ENCODE results near the gene RND1. TPM values are rescaled to one million over a fixed set of nuclear protein-coding genes. Genes with fewer than 3 reads are reported as not detected.

RND1 gene
- polyA plus RNA-seq, 1 donor (not counting 4 experiments of a cell fraction or from before 2014, with no cell fraction given) = 0.16 TPM

GRCh38 chr12:48816143-48816854, 49.4 kb downstream of the RND1 start:
- Histone ChIP-seq H3K9ac (ENCODE audit: control insufficient read depth, extremely low read depth, insufficient read depth, low read length) (peak overlapping the region; percentile 31), H3K27me3 (ENCODE audit: control insufficient read depth, extremely low read depth, insufficient read depth, low read length) (no peaks in the 10 kb centered on the region), H3K9me1 (ENCODE audit: control insufficient read depth, extremely low read depth, insufficient read depth, low read length) (no peaks in the 10 kb centered on the region), H3K27ac (ENCODE audit: control insufficient read depth, insufficient read depth, low read length) (no peak overlapping the region), H3K4me3 (ENCODE audit: control insufficient read depth in 2 of 3, extremely low read depth in 1 of 3, insufficient read depth in 2 of 3, low read depth in 1 of 3, low read length in 3 of 3) (peak overlapping the region; percentile 76 to 92 (median 91)), H3K4me2 (ENCODE audit: control insufficient read depth, extremely low read depth, insufficient read depth, low read depth, low read length) (peak overlapping the region; percentile 92), H4K20me1 (ENCODE audit: control insufficient read depth, extremely low read depth, insufficient read depth, low read length) (no peaks in the 10 kb centered on the region), H2AFZ (ENCODE audit: control insufficient read depth, low read length) (no peak overlapping the region), H3K79me2 (ENCODE audit: control insufficient read depth, insufficient read depth, low read length) (no peaks in the 10 kb centered on the region), H3K36me3 (ENCODE audit: control insufficient read depth in 2 of 2, extremely low read depth in 1 of 2, insufficient read depth in 2 of 2, low read length in 2 of 2) (no peaks in the 10 kb centered on the region), H3K9me3 (ENCODE audit: control insufficient read depth, low read depth, low read length) (no peaks in the 10 kb centered on the region), H3K4me1 (ENCODE audit: control insufficient read depth, extremely low read depth, insufficient read depth, low read length) (peaks cover 19% of the 10 kb centered on the region)
- FAIRE-seq = peak; percentile 41
- DNase-seq (ENCODE audit: low read depth, low spot score) = no peak
- dilution Hi-C loops (cut with MboI; ENCODE audit: extremely low pct_ligation_motif_present, low sequenced_read_pairs) = no loop called here
- TF ChIP-seq EZH2 (IDR thresholded peaks at IDR 0.05; ENCODE audit: low read length) (no peak), CTCF (optimal IDR thresholded peaks at IDR 0.05 in 1 of 3, IDR thresholded peaks at IDR 0.05 in 1 of 3, conservative IDR thresholded peaks at IDR 0.05 in 1 of 3; ENCODE audit: extremely low read depth in 1 of 3, insufficient read depth in 2 of 3, low read length in 3 of 3) (no peak)

- Histone ChIP-seq H3K27ac (ENCODE audit: control insufficient read depth, insufficient read depth, low read length) (peak overlapping the region; percentile 58), H3K9me3 (ENCODE audit: control insufficient read depth, low read depth, low read length) (no peaks in the 10 kb centered on the region), H3K9me1 (ENCODE audit: control insufficient read depth, extremely low read depth, insufficient read depth, low read length) (no peaks in the 10 kb centered on the region), H3K36me3 (ENCODE audit: control insufficient read depth in 2 of 2, extremely low read depth in 1 of 2, insufficient read depth in 2 of 2, low read length in 2 of 2) (no peaks in the 10 kb centered on the region), H4K20me1 (ENCODE audit: control insufficient read depth, extremely low read depth, insufficient read depth, low read length) (no peaks in the 10 kb centered on the region), H3K4me2 (ENCODE audit: control insufficient read depth, extremely low read depth, insufficient read depth, low read depth, low read length) (peak overlapping the region; percentile 92), H3K27me3 (ENCODE audit: control insufficient read depth, extremely low read depth, insufficient read depth, low read length) (no peaks in the 10 kb centered on the region), H3K4me1 (ENCODE audit: control insufficient read depth, extremely low read depth, insufficient read depth, low read length) (peaks cover 19% of the 10 kb centered on the region), H3K9ac (ENCODE audit: control insufficient read depth, extremely low read depth, insufficient read depth, low read length) (peak overlapping the region; percentile 80), H3K79me2 (ENCODE audit: control insufficient read depth, insufficient read depth, low read length) (no peaks in the 10 kb centered on the region), H2AFZ (ENCODE audit: control insufficient read depth, low read length) (peak overlapping the region; percentile 93), H3K4me3 (ENCODE audit: control insufficient read depth in 2 of 3, extremely low read depth in 1 of 3, insufficient read depth in 2 of 3, low read depth in 1 of 3, low read length in 3 of 3) (peak overlapping the region; percentile 76 to 92 (median 91))
- TF ChIP-seq EZH2 (IDR thresholded peaks at IDR 0.05; ENCODE audit: low read length) = no peak
- TF ChIP-seq CTCF (optimal IDR thresholded peaks at IDR 0.05 in 1 of 3, IDR thresholded peaks at IDR 0.05 in 1 of 3, conservative IDR thresholded peaks at IDR 0.05 in 1 of 3; ENCODE audit: extremely low read depth in 1 of 3, insufficient read depth in 2 of 3, low read length in 3 of 3) = no peak
- DNase-seq (ENCODE audit: low read depth, low spot score) (no peak), FAIRE-seq (peak; percentile 9)
- dilution Hi-C loops (cut with MboI; ENCODE audit: extremely low pct_ligation_motif_present, low sequenced_read_pairs) = no loop called here
Observed at GRCh38 chr12:48815126-48816110, 50.3 kb downstream of the RND1 start.

All from keratinocyte (primary cell).